Loucy (cell line): Measurements from ENCODE around the gene MMP19.

Experiments
- H2AFZ ChIP-seq: fragments of 200-600 bp; sonication (generic); 2 replicates; pipeline ENCODE4 v1.6.0; 2016; ENCODE audit warnings: antibody characterized with exemption, mild to moderate bottlenecking, low read length, moderate library complexity
- H3F3A ChIP-seq: fragments of 200-600 bp; 2 replicates; pipeline ENCODE4 v1.6.0; 2016; ENCODE audit warnings: antibody characterized with exemption, low read depth, mild to moderate bottlenecking
- H3K27me3 ChIP-seq: fragments of 200-600 bp; sonication (generic); 2 replicates; pipeline ENCODE4 v1.6.1; 2014; ENCODE audit warnings: low read length, mild to moderate bottlenecking; ENCODE audit not compliant: insufficient read depth, poor library complexity, severe bottlenecking
- H3K36me3 ChIP-seq: fragments of 200-600 bp; sonication (generic); 2 replicates; pipeline ENCODE4 v1.6.1; 2016; ENCODE audit warnings: low read length; ENCODE audit not compliant: insufficient read depth
- H3K4me1 ChIP-seq: fragments of 200-600 bp; sonication (generic); 2 replicates; pipeline ENCODE4 v1.5.1; 2014; ENCODE audit warnings: low read length, mild to moderate bottlenecking; ENCODE audit not compliant: insufficient read depth, poor library complexity, severe bottlenecking
- H3K4me2 ChIP-seq: fragments of 200-600 bp; sonication (generic); 2 replicates; pipeline ENCODE4 v1.6.0; 2014; ENCODE audit warnings: antibody characterized with exemption, low read length, low read depth, mild to moderate bottlenecking; ENCODE audit not compliant: poor library complexity, severe bottlenecking
- H3K4me3 ChIP-seq: fragments of 200-600 bp; sonication (generic); 2 replicates; pipeline ENCODE4 v1.5.1; 2014; ENCODE audit warnings: low read length, mild to moderate bottlenecking, mixed read lengths; ENCODE audit not compliant: poor library complexity, severe bottlenecking
- H3K79me2 ChIP-seq: fragments of 200-600 bp; sonication (generic); 2 replicates; pipeline ENCODE4 v1.6.1; 2014; ENCODE audit warnings: low read length; ENCODE audit not compliant: insufficient read depth
- H3K9ac ChIP-seq: fragments of 200-600 bp; sonication (generic); 2 replicates; pipeline ENCODE4 v1.6.0; 2014; ENCODE audit warnings: mild to moderate bottlenecking, low read depth, low read length, moderate library complexity; ENCODE audit not compliant: poor library complexity, severe bottlenecking
- H3K9me2 ChIP-seq: fragments of 200-600 bp; sonication (generic); replicated peaks from 2 replicates; pipeline ENCODE4 v1.6.1; 2016; ENCODE audit warnings: low read depth, low read length, mixed read lengths
- H3K9me3 ChIP-seq: fragments of 200-600 bp; sonication (generic); 2 replicates; pipeline ENCODE4 v1.6.1; 2014; ENCODE audit warnings: mild to moderate bottlenecking, antibody characterized with exemption, low read length, low read depth; ENCODE audit not compliant: insufficient read depth
- H4K20me1 ChIP-seq: fragments of 200-600 bp; sonication (generic); 2 replicates; pipeline ENCODE4 v1.6.0; 2014; ENCODE audit warnings: antibody characterized with exemption, low read length, mild to moderate bottlenecking; ENCODE audit not compliant: insufficient read depth, poor library complexity, severe bottlenecking
- EZH2phosphoT487 ChIP-seq: fragments of 200-600 bp; IDR thresholded peaks from 2 replicates; pipeline ENCODE4 v1.6.1; 2018; ENCODE audit warnings: antibody characterized with exemption, mild to moderate bottlenecking, moderate library complexity, borderline replicate concordance
- TF ChIP-seq, protein P1 (sequence below): fragments of 200-600 bp; sonication (generic); conservative IDR thresholded peaks from 2 replicates; pipeline ENCODE4 v1.5.1; 2014; ENCODE audit warnings: mild to moderate bottlenecking, antibody characterized with exemption, low read length

Gene MMP19

DNA sequence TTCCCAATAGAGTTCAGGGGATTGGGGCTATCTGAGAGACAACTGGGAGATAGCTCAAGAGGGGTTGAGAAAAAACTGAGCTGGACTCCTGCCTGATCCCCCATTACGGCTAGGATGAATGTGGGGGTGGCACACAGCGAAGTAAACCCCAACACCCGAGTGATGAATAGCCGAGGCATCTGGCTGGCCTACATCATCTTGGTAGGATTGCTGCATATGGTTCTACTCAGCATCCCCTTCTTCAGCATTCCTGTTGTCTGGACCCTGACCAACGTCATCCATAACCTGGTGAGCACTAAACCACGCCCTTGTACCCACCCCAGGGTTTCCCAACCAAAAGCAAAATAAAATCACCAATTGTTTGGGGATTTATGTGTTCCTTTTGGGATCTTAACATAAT lies 23.9 kb downstream of the MMP19 start:
- H3K9me2 ChIP-seq: no peaks in the 10 kb centered on the region
- TF ChIP-seq, protein P1, sequence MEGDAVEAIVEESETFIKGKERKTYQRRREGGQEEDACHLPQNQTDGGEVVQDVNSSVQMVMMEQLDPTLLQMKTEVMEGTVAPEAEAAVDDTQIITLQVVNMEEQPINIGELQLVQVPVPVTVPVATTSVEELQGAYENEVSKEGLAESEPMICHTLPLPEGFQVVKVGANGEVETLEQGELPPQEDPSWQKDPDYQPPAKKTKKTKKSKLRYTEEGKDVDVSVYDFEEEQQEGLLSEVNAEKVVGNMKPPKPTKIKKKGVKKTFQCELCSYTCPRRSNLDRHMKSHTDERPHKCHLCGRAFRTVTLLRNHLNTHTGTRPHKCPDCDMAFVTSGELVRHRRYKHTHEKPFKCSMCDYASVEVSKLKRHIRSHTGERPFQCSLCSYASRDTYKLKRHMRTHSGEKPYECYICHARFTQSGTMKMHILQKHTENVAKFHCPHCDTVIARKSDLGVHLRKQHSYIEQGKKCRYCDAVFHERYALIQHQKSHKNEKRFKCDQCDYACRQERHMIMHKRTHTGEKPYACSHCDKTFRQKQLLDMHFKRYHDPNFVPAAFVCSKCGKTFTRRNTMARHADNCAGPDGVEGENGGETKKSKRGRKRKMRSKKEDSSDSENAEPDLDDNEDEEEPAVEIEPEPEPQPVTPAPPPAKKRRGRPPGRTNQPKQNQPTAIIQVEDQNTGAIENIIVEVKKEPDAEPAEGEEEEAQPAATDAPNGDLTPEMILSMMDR: no peak
- TF ChIP-seq EZH2phosphoT487: no peak
- H3K4me2 ChIP-seq: peak overlapping the region; percentile 88
- peaks cover 38% of the 10 kb centered on the region for H3K4me1 ChIP-seq
- no peaks in the 10 kb centered on the region for H3K27me3 ChIP-seq
- H3K79me2 ChIP-seq: peaks cover 61% of the 10 kb centered on the region
- H3K9me3 ChIP-seq: no peaks in the 10 kb centered on the region
- no peaks in the 10 kb centered on the region; the same call in 1 of the 2 replicates for H3F3A ChIP-seq
- H3K36me3 ChIP-seq: peaks cover 38% of the 10 kb centered on the region; the same call in 1 of the 2 replicates
- H4K20me1 ChIP-seq: peaks cover 47% of the 10 kb centered on the region
- H3K4me3 ChIP-seq: peak overlapping the region; percentile 88
- H3K9ac ChIP-seq: peak overlapping the region; percentile 69
- no peak overlapping the region for H2AFZ ChIP-seq

DNA sequence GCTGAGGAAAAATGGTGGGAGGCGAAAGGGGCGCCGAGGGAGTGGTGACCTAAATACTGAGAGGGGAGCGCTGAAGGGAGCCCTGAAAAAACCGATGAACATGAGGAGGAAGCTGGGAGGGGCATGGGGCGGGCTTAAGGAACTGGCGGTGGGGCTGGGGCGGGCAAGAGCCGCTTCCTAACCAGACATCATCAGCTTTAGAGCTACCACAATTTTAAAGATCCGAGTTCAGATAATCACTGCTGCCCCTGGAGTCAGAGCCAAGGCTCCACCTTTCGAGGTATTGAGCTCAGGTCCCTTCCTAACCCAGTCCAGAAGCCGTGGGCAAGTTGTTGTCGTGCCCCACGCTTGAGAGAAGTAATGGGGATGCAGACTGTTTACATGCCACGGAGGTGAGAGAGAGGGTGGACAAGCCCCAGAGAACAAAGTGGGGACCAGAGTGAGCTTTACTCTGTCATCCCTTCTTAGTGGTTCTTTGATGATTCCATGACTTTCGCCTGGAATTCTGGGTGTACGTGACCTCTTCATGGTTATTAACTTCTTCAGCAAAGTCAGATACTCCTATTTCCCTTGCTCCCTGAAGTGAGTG lies 24.5 kb downstream of the MMP19 start:
- Histone ChIP-seq H3K36me3 (peaks cover 38% of the 10 kb centered on the region; the same call in 1 of the 2 replicates), H3K9ac (peak overlapping the region; percentile 69), H2AFZ (peak overlapping the region; percentile 87), H3K9me2 (no peaks in the 10 kb centered on the region), H3K4me2 (peak overlapping the region; percentile 88), H3K79me2 (peaks cover 66% of the 10 kb centered on the region), H3K27me3 (no peaks in the 10 kb centered on the region), H3K4me3 (peak overlapping the region; percentile 88), H4K20me1 (peaks cover 50% of the 10 kb centered on the region), H3F3A (no peaks in the 10 kb centered on the region; the same call in 1 of the 2 replicates), H3K9me3 (no peaks in the 10 kb centered on the region), H3K4me1 (peaks cover 40% of the 10 kb centered on the region)
- no peak for TF ChIP-seq EZH2phosphoT487
- TF ChIP-seq, protein P1: no peak

DNA sequence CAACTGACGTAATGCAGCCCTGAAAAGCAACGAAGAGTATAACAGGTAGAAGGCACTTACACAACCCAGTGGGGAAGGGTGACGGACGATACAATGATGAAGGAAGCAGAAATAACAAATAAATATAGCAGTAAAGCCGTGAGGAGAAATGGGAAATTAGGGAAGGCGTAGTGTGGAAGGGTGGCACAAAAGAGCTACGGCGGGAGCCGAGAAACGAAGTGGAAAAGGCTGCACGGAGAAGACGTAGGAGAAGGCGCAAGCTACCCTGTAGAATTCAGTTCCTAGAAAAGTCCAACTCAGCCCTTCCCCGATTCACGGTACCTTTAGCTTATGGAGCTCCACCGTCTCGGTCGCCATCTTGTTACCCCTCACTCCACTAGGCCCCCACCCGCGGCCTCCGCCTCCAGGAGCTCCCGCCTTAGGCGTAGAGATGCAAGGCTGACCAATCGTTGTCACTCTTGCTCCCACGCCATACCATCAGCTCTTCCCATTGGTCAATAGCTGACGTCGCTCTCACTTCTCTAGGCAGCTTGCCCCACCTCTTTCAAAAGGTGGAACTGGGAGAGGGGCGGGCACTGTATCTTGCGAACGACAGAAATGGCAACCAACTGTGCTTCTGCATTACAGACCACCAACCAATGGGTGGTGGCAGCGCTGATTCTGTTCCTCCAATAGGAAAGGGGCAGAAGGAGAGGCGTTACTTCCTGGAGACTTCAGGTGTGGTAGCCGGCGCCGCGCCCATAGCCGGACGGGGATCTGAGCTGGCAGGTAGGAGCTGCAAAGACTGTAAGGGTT lies 25.2 kb downstream of the MMP19 start, which contains the start of the genes ORMDL2 and SARNP:
ORMDL2 (plus strand) TSS at position 697 of the 795 bp plus-strand sequence. CDS start 959 bp downstream, outside the sequence.
SARNP (minus strand) TSS at position 380 of the 795 bp plus-strand sequence; CDS start at position 357, 23 bp downstream.
- no peaks in the 10 kb centered on the region for H3K27me3 ChIP-seq
- no peaks in the 10 kb centered on the region; the same call in 1 of the 2 replicates for H3F3A ChIP-seq
- H3K9ac ChIP-seq: peak within 1 kb of the TSS; percentile 93
- H3K4me3 ChIP-seq: peak within 1 kb of the TSS; percentile 88
- H3K36me3 ChIP-seq: peaks cover 31% of the 10 kb centered on the region; the same call in 1 of the 2 replicates
- H3K4me2 ChIP-seq: peak within 1 kb of the TSS; percentile 88
- peaks cover 55% of the 10 kb centered on the region for H4K20me1 ChIP-seq
- H3K9me3 ChIP-seq: no peaks in the 10 kb centered on the region
- peak within 1 kb of the TSS; percentile 92 for H2AFZ ChIP-seq
- TF ChIP-seq, protein P1: no peak
- TF ChIP-seq EZH2phosphoT487: no peak
- H3K9me2 ChIP-seq: no peaks in the 10 kb centered on the region
- peaks cover 73% of the 10 kb centered on the region for H3K79me2 ChIP-seq
- H3K4me1 ChIP-seq: peaks cover 41% of the 10 kb centered on the region
